GM10847 (cell line): ENCODE measurements around the gene UBAC2.

ENCODE experiments used
- POLR2A ChIP-seq: IDR thresholded peaks from 2 replicates; pipeline ENCODE4 v1.6.1; 2011; ENCODE audit not compliant: insufficient read length; ENCODE audit errors: extremely low read depth

The UBAC2 gene

GRCh38 chr13:99301056-99301838 lies 100.6 kb downstream of the UBAC2 start:
- no peak for TF ChIP-seq POLR2A

- no peak for TF ChIP-seq POLR2A
Measured at GRCh38 chr13:99301913-99302636, 101.4 kb downstream of the UBAC2 start.

- no peak for TF ChIP-seq POLR2A
Measured at GRCh38 chr13:99302637-99303505, 102.2 kb downstream of the UBAC2 start.

- TF ChIP-seq POLR2A, result no peak
Measured at GRCh38 chr13:99303863-99304521, 103.3 kb downstream of the UBAC2 start.

- TF ChIP-seq POLR2A, result no peak
Measured at GRCh38 chr13:99304541-99304940, 103.9 kb downstream of the UBAC2 start.

- TF ChIP-seq POLR2A, result no peak
Measured at GRCh38 chr13:99305158-99305557, 104.5 kb downstream of the UBAC2 start.

- TF ChIP-seq POLR2A, result no peak
Measured at GRCh38 chr13:99305566-99305965, 104.9 kb downstream of the UBAC2 start.

GRCh38 chr13:99307247-99307646 lies 106.6 kb downstream of the UBAC2 start, which contains the start of gene GPR183:
TSS of gene GPR183 (minus strand) at chr13:99307399. CDS start at chr13:99296145, 11,254 bp downstream.
- no peak for TF ChIP-seq POLR2A

GRCh38 chr13:99307648-99308339 lies 107.1 kb downstream of the UBAC2 start:
- TF ChIP-seq POLR2A, result no peak

GRCh38 chr13:99308471-99309087 lies 107.9 kb downstream of the UBAC2 start:
- no peak for TF ChIP-seq POLR2A

GRCh38 chr13:99310382-99311031 lies 109.9 kb downstream of the UBAC2 start:
- no peak for TF ChIP-seq POLR2A

GRCh38 chr13:99311137-99311536 lies 110.5 kb downstream of the UBAC2 start:
- TF ChIP-seq POLR2A, result no peak

GRCh38 chr13:99311748-99312492 lies 111.3 kb downstream of the UBAC2 start:
- no peak for TF ChIP-seq POLR2A

GRCh38 chr13:99312493-99312883 lies 111.8 kb downstream of the UBAC2 start:
- TF ChIP-seq POLR2A, result no peak
